ENCODE measurements around the gene NLRP13. TPM values are rescaled to one million over a fixed set of nuclear protein-coding genes. Genes with fewer than 3 reads are reported as not detected.
"Not testable (repeated sequence)": the region's sequence is repeated elsewhere in the genome, so short reads cannot be mapped to it uniquely, and the experiment has no call there.

The NLRP13 gene, protein sequence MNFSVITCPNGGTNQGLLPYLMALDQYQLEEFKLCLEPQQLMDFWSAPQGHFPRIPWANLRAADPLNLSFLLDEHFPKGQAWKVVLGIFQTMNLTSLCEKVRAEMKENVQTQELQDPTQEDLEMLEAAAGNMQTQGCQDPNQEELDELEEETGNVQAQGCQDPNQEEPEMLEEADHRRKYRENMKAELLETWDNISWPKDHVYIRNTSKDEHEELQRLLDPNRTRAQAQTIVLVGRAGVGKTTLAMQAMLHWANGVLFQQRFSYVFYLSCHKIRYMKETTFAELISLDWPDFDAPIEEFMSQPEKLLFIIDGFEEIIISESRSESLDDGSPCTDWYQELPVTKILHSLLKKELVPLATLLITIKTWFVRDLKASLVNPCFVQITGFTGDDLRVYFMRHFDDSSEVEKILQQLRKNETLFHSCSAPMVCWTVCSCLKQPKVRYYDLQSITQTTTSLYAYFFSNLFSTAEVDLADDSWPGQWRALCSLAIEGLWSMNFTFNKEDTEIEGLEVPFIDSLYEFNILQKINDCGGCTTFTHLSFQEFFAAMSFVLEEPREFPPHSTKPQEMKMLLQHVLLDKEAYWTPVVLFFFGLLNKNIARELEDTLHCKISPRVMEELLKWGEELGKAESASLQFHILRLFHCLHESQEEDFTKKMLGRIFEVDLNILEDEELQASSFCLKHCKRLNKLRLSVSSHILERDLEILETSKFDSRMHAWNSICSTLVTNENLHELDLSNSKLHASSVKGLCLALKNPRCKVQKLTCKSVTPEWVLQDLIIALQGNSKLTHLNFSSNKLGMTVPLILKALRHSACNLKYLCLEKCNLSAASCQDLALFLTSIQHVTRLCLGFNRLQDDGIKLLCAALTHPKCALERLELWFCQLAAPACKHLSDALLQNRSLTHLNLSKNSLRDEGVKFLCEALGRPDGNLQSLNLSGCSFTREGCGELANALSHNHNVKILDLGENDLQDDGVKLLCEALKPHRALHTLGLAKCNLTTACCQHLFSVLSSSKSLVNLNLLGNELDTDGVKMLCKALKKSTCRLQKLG
- total RNA-seq (not detected), polyA plus RNA-seq (ENCODE audit: insufficient read length in 2 of 2) (not detected)
- long read RNA-seq, donor 1 = 0 reads
- long read RNA-seq, donor 2 = 0 reads
- long read RNA-seq, donor 3 = 0 reads
- long read RNA-seq, donor 4 = 0 reads

- DNase-seq (ENCODE audit: low read depth in 4 of 6, low spot score in 6 of 6) = no peak
- H3K4me1 ChIP-seq (ENCODE audit: control insufficient read depth, insufficient read depth, low read length) = no peaks in the 10 kb centered on the region
- no peak within 1 kb of the TSS for H3K27ac ChIP-seq (ENCODE audit: low read depth, low read length)
- no peak within 1 kb of the TSS for H3K4me3 ChIP-seq (ENCODE audit: low read depth, low read length)
- no peaks in the 10 kb centered on the region for H3K9me3 ChIP-seq (ENCODE audit: control insufficient read depth, insufficient read depth, low read length)
- 69% methylated on average over 8 of the region's 8 CpGs for WGBS (ENCODE audit: insufficient coverage)
- H3K36me3 ChIP-seq (ENCODE audit: control insufficient read depth, insufficient read depth, low read length) = no peaks in the 10 kb centered on the region
- H3K27me3 ChIP-seq (ENCODE audit: control insufficient read depth, insufficient read depth, low read length) = no peaks in the 10 kb centered on the region
These were observed at the start of gene NLRP13 for GRCh38 chr19:55931936-55932386. TSS of gene NLRP13 (minus strand) at chr19:55932336. CDS start at chr19:55932311, 25 bp downstream.

- peaks cover 1% of the 10 kb centered on the region for H3K9me3 ChIP-seq (ENCODE audit: control insufficient read depth, insufficient read depth, low read length)
- H3K36me3 ChIP-seq (ENCODE audit: control insufficient read depth, insufficient read depth, low read length) = no peaks in the 10 kb centered on the region
- no peaks in the 10 kb centered on the region for H3K27me3 ChIP-seq (ENCODE audit: control insufficient read depth, insufficient read depth, low read length)
- DNase-seq (ENCODE audit: low read depth in 4 of 6, low spot score in 6 of 6) = no peak
- 81% methylated on average over 9 of the region's 9 CpGs for WGBS (ENCODE audit: insufficient coverage)
- H3K4me3 ChIP-seq (ENCODE audit: low read depth, low read length) = no peak overlapping the region
- H3K27ac ChIP-seq (ENCODE audit: low read depth, low read length) = no peak overlapping the region
- H3K4me1 ChIP-seq (ENCODE audit: control insufficient read depth, insufficient read depth, low read length) = no peaks in the 10 kb centered on the region
These were observed 48.3 kb upstream of the NLRP13 start for GRCh38 chr19:55980415-55980814.

GRCh38 chr19:55973982-55974381, 41.8 kb upstream of the NLRP13 start:
- H3K27me3 ChIP-seq (ENCODE audit: control insufficient read depth, insufficient read depth, low read length) = no peaks in the 10 kb centered on the region
- WGBS (ENCODE audit: insufficient coverage) = 40% methylated on average over 2 of the region's 3 CpGs

GRCh38 chr19:55962186-55962585, 30.1 kb upstream of the NLRP13 start:
- no peak for DNase-seq (ENCODE audit: low read depth in 4 of 6, low spot score in 6 of 6)
- H3K4me1 ChIP-seq (ENCODE audit: control insufficient read depth, insufficient read depth, low read length) = no peaks in the 10 kb centered on the region
- no peak overlapping the region for H3K4me3 ChIP-seq (ENCODE audit: low read depth, low read length)
- WGBS (ENCODE audit: insufficient coverage) = 85% methylated on average over 6 of the region's 10 CpGs
- H3K27me3 ChIP-seq (ENCODE audit: control insufficient read depth, insufficient read depth, low read length) = no peaks in the 10 kb centered on the region
- no peaks in the 10 kb centered on the region for H3K36me3 ChIP-seq (ENCODE audit: control insufficient read depth, insufficient read depth, low read length)
- H3K9me3 ChIP-seq (ENCODE audit: control insufficient read depth, insufficient read depth, low read length) = peaks cover 2% of the 10 kb centered on the region
- H3K27ac ChIP-seq (ENCODE audit: low read depth, low read length) = no peak overlapping the region

More at GRCh38 chr19:55973982-55974381, 41.8 kb upstream of the NLRP13 start:
- peaks cover 2% of the 10 kb centered on the region for H3K9me3 ChIP-seq (ENCODE audit: control insufficient read depth, insufficient read depth, low read length)
- H3K36me3 ChIP-seq (ENCODE audit: control insufficient read depth, insufficient read depth, low read length) = no peaks in the 10 kb centered on the region
- no peaks in the 10 kb centered on the region for H3K4me1 ChIP-seq (ENCODE audit: control insufficient read depth, insufficient read depth, low read length)
- no peak overlapping the region for H3K4me3 ChIP-seq (ENCODE audit: low read depth, low read length)
- H3K27ac ChIP-seq (ENCODE audit: low read depth, low read length) = no peak overlapping the region
- DNase-seq (ENCODE audit: low read depth in 4 of 6, low spot score in 6 of 6) = no peak

GRCh38 chr19:55959996-55960675, 28.0 kb upstream of the NLRP13 start:
- H3K4me1 ChIP-seq (ENCODE audit: control insufficient read depth, insufficient read depth, low read length) = no peaks in the 10 kb centered on the region
- no peaks in the 10 kb centered on the region for H3K36me3 ChIP-seq (ENCODE audit: control insufficient read depth, insufficient read depth, low read length)
- DNase-seq (ENCODE audit: low read depth in 4 of 6, low spot score in 6 of 6) = no peak
- H3K9me3 ChIP-seq (ENCODE audit: control insufficient read depth, insufficient read depth, low read length) = peaks cover 2% of the 10 kb centered on the region
- H3K27me3 ChIP-seq (ENCODE audit: control insufficient read depth, insufficient read depth, low read length) = no peaks in the 10 kb centered on the region
- H3K4me3 ChIP-seq (ENCODE audit: low read depth, low read length) = no peak overlapping the region
- H3K27ac ChIP-seq (ENCODE audit: low read depth, low read length) = no peak overlapping the region
- 69% methylated on average over 2 of the region's 6 CpGs for WGBS (ENCODE audit: insufficient coverage)

DNA sequence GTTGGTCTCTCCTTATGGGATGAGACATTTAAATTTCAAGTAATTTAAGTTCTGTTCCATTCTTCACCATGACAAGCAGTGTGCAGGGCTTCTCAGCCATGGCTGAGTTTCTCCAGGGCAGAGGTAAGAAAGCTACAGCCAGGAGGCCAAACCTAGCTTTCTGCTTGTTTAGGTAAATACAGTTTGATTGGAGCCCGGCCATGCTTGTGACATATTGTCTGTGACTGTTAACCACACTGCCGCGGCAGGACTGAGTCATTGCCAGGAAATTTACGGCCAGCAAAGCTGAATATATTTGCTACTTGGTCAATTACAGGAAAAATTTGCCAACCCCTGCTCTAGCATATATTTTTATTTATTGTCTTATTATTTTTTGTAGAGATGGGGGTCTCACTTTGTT, 26.2 kb upstream of the NLRP13 start:
- Histone ChIP-seq H3K27me3 (ENCODE audit: control insufficient read depth, insufficient read depth, low read length) (no peaks in the 10 kb centered on the region), H3K27ac (ENCODE audit: low read depth, low read length) (no peak overlapping the region), H3K36me3 (ENCODE audit: control insufficient read depth, insufficient read depth, low read length) (no peaks in the 10 kb centered on the region), H3K4me3 (ENCODE audit: low read depth, low read length) (no peak overlapping the region), H3K4me1 (ENCODE audit: control insufficient read depth, insufficient read depth, low read length) (no peaks in the 10 kb centered on the region), H3K9me3 (ENCODE audit: control insufficient read depth, insufficient read depth, low read length) (peaks cover 2% of the 10 kb centered on the region)
- DNase-seq (ENCODE audit: low read depth in 4 of 6, low spot score in 6 of 6) = no peak
- 72% methylated on average over 3 of the region's 4 CpGs for WGBS (ENCODE audit: insufficient coverage)

DNA sequence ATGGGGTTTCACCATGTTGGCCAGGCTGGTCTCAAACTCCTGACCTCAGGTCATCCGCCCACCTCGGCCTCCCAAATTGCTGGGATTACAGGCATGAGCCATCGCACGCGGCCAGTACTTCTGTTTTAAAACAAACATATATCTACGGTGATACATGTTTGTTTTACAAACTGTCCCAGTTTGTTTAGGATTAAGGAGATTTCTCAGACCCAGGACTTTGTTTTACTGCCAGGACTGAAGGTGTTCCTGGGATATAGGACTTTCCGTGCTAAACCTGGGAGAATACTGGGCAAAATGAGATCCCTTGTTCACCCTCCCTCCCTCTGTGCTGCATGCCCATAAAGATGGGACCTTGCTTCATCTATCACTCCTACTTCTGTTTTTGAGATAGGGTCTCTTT, 24.3 kb upstream of the NLRP13 start:
- WGBS (ENCODE audit: insufficient coverage) = no CpG with 5 or more reads among the region's 7 CpGs
- peaks cover 4% of the 10 kb centered on the region for H3K9me3 ChIP-seq (ENCODE audit: control insufficient read depth, insufficient read depth, low read length)
- H3K27ac ChIP-seq (ENCODE audit: low read depth, low read length) = no peak overlapping the region
- no peak for DNase-seq (ENCODE audit: low read depth in 4 of 6, low spot score in 6 of 6)
- no peak overlapping the region for H3K4me3 ChIP-seq (ENCODE audit: low read depth, low read length)
- no peaks in the 10 kb centered on the region for H3K27me3 ChIP-seq (ENCODE audit: control insufficient read depth, insufficient read depth, low read length)
- no peaks in the 10 kb centered on the region for H3K4me1 ChIP-seq (ENCODE audit: control insufficient read depth, insufficient read depth, low read length)
- H3K36me3 ChIP-seq (ENCODE audit: control insufficient read depth, insufficient read depth, low read length) = no peaks in the 10 kb centered on the region

DNA sequence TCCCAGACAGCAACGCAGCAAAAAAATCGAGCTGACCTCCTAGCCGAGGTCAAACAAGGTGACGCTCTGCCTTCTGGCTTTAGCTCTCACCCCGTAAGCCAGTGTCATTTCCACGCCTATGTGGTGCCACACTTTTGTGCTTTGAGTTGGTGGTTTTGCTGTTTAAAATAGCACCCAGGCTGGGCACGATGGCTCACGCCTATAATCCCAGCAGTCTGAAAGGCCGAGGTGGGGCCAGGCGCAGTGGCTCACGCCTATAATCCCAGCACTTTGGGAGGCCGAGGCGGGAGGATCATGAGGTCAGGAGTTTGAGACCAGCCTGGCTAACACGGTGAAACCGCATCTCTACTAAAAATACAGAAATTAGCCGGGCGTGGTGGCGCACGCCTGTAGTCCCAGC, 18.4 kb upstream of the NLRP13 start:
- H3K9me3 ChIP-seq (ENCODE audit: control insufficient read depth, insufficient read depth, low read length); H3K4me3 ChIP-seq (ENCODE audit: low read depth, low read length); H3K36me3 ChIP-seq (ENCODE audit: control insufficient read depth, insufficient read depth, low read length); H3K4me1 ChIP-seq (ENCODE audit: control insufficient read depth, insufficient read depth, low read length); DNase-seq (ENCODE audit: low read depth in 4 of 6, low spot score in 6 of 6); H3K27me3 ChIP-seq (ENCODE audit: control insufficient read depth, insufficient read depth, low read length); H3K27ac ChIP-seq (ENCODE audit: low read depth, low read length): not testable (repeated sequence)
- WGBS (ENCODE audit: insufficient coverage) = 90% methylated on average over 18 of the region's 19 CpGs

GRCh38 chr19:55947532-55947931, 15.4 kb upstream of the NLRP13 start, which contains the start of gene NLRP8:
TSS of gene NLRP8 (plus strand) at chr19:55947832.
- peaks cover 9% of the 10 kb centered on the region for H3K9me3 ChIP-seq (ENCODE audit: control insufficient read depth, insufficient read depth, low read length)
- no peak for DNase-seq (ENCODE audit: low read depth in 4 of 6, low spot score in 6 of 6)

More at GRCh38 chr19:55947532-55947931, 15.4 kb upstream of the NLRP13 start, which contains the start of gene NLRP8:
- 74% methylated on average over 5 of the region's 8 CpGs for WGBS (ENCODE audit: insufficient coverage)
- no peak within 1 kb of the TSS for H3K27ac ChIP-seq (ENCODE audit: low read depth, low read length)
- H3K27me3 ChIP-seq (ENCODE audit: control insufficient read depth, insufficient read depth, low read length) = no peaks in the 10 kb centered on the region
- no peaks in the 10 kb centered on the region for H3K36me3 ChIP-seq (ENCODE audit: control insufficient read depth, insufficient read depth, low read length)
- H3K4me3 ChIP-seq (ENCODE audit: low read depth, low read length) = no peak within 1 kb of the TSS
- no peaks in the 10 kb centered on the region for H3K4me1 ChIP-seq (ENCODE audit: control insufficient read depth, insufficient read depth, low read length)
